Endothelial cell of umbilical vein (primary cell): Measurements from ENCODE around the gene ST3GAL4.

Experiments used
- EZH2 ChIP-seq: IDR thresholded peaks from 2 replicates; pipeline ENCODE4 v1.6.1; 2012; ENCODE audit warnings: borderline replicate concordance, low read depth, mild to moderate bottlenecking, moderate library complexity, low read length, inconsistent platforms; ENCODE audit not compliant: severe bottlenecking
- FOS ChIP-seq: IDR thresholded peaks from 2 replicates; pipeline ENCODE4 v1.6.1; 2011; ENCODE audit warnings: mild to moderate bottlenecking, low read length, moderate library complexity, borderline replicate concordance; ENCODE audit not compliant: insufficient read depth
- MAX ChIP-seq: IDR thresholded peaks from 2 replicates; pipeline ENCODE4 v1.6.1; 2011; ENCODE audit not compliant: insufficient read depth, insufficient read length
- MYC ChIP-seq: IDR thresholded peaks from one replicate; pipeline ENCODE4 v1.6.1; 2011; ENCODE audit warnings: mild to moderate bottlenecking, low read depth, low read length
- POLR2A ChIP-seq: IDR thresholded peaks from 2 replicates; pipeline ENCODE4 v1.6.1; 2012; ENCODE audit warnings: low read depth, mild to moderate bottlenecking, control low read depth, low read length
- POLR2AphosphoS5 ChIP-seq: IDR thresholded peaks from 2 replicates; pipeline ENCODE4 v1.6.1; 2012; ENCODE audit warnings: low read depth, mild to moderate bottlenecking, control low read depth, low read length, moderate library complexity; ENCODE audit not compliant: insufficient read depth
- TF ChIP-seq, protein P1 (sequence below), 2 donors: IDR thresholded peaks; 1 replicate in 1 of 2; 2 replicates in 1 of 2; pipeline ENCODE4 v1.5.1; 2011; ENCODE audit warnings: low read length in 2 of 2, mild to moderate bottlenecking in 2 of 2, moderate library complexity in 2 of 2, control low read depth in 1 of 2, inconsistent platforms in 1 of 2, low read depth in 1 of 2; ENCODE audit not compliant: insufficient read depth in 1 of 2; ENCODE audit errors: extremely low read depth in 1 of 2

GRCh38 chr11:126452241-126453101 lies 97.0 kb downstream of the ST3GAL4 start:
- TF ChIP-seq, protein P1, sequence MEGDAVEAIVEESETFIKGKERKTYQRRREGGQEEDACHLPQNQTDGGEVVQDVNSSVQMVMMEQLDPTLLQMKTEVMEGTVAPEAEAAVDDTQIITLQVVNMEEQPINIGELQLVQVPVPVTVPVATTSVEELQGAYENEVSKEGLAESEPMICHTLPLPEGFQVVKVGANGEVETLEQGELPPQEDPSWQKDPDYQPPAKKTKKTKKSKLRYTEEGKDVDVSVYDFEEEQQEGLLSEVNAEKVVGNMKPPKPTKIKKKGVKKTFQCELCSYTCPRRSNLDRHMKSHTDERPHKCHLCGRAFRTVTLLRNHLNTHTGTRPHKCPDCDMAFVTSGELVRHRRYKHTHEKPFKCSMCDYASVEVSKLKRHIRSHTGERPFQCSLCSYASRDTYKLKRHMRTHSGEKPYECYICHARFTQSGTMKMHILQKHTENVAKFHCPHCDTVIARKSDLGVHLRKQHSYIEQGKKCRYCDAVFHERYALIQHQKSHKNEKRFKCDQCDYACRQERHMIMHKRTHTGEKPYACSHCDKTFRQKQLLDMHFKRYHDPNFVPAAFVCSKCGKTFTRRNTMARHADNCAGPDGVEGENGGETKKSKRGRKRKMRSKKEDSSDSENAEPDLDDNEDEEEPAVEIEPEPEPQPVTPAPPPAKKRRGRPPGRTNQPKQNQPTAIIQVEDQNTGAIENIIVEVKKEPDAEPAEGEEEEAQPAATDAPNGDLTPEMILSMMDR (IDR thresholded peaks at IDR 0.05; ENCODE audit: extremely low read depth in 1 of 2, insufficient read depth in 1 of 2, low read depth in 1 of 2, low read length in 2 of 2): no peak
- no peak for TF ChIP-seq EZH2
- no peak for TF ChIP-seq MAX
- TF ChIP-seq POLR2A: no peak
- TF ChIP-seq POLR2AphosphoS5: no peak
- no peak for TF ChIP-seq MYC
- no peak for TF ChIP-seq FOS
